ENCODE data around the gene ACSM3. TPM values are rescaled to one million over a fixed set of nuclear protein-coding genes. Genes with fewer than 3 reads are reported as not detected.

The ACSM3 gene
- total RNA-seq, 2 experiments from 2014 or later, result 13.8 to 17.4 TPM

GRCh38 chr16:20807862-20808261 lies 44.0 kb downstream of the ACSM3 start:
- H3K27ac Mint-ChIP-seq, result peak overlapping the region; percentile 94
- intact Hi-C loops (cut with micrococcal nuclease), result loop anchor here (2.0 to 10.0 kb wide), 4 partner anchors 39 to 97 kb away; partner anchors contain the start of genes DCUN1D3, LYRM1 and THUMPD1
- POLR2A ChIA-PET, result no interaction called here

DNA sequence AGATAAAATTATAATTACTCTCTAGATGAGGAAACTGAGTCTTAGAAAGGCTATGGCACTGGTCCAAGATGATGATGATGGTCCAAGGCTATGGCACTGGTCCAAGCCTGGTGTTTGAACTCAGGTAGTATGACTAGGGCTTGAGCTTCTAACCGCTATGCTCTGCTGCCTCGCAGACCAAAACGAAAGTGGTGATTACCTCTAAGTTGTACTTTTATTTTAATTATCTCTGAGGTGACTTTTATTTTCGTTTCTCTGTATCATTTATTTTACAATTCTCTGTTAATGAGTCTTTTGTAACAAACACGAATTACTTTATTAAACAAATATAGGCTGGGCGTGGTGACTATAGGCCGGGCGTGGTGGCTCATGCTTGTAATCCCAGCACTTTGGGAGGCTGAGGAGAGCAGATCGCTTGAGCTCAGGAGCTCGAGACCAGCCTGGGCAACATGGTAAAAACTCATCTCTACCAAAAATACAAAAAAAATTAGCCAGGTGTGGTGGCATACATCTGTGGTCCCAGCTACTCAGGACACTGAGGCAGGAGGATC lies 48.1 kb downstream of the ACSM3 start:
- Mint-ChIP-seq H3K27me3 (no peaks in the 10 kb centered on the region), H3K9me3 (no peaks in the 10 kb centered on the region), H3K4me3 (no peak overlapping the region)

More at GRCh38 chr16:20807862-20808261, 44.0 kb downstream of the ACSM3 start:
- Mint-ChIP-seq H3K4me1 (ENCODE audit: low read depth) (peaks cover 8% of the 10 kb centered on the region), H3K4me3 (peak overlapping the region; percentile 96), H3K9me3 (no peaks in the 10 kb centered on the region), H3K36me3 (peaks cover 8% of the 10 kb centered on the region), H3K27me3 (no peaks in the 10 kb centered on the region)
- CTCF ChIA-PET, result no interaction called here
- no peak for DNase-seq

DNA sequence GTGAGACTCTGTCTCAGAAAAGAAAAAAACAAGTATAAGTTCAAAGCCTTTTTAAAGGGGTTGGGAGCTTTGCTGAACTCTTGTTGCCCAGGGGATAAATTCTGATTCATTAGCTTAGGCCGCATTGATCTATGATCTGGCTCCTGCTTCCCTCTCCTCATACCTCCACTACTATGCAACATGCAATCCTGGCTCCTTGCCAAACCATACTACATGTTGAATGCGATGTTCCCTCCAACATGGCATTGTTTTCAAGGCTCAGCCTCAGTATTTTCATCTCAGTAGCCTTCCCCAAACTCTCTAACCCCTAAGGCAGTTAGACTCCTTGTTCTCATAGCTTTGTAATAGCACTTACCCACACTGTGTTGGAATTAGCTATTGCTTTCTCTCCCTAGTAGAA lies 48.7 kb downstream of the ACSM3 start:
- Mint-ChIP-seq H3K27me3 (no peaks in the 10 kb centered on the region), H3K27ac (no peak overlapping the region), H3K9me3 (no peaks in the 10 kb centered on the region), H3K36me3 (peaks cover 27% of the 10 kb centered on the region), H3K4me3 (no peak overlapping the region), H3K4me1 (ENCODE audit: low read depth) (peaks cover 9% of the 10 kb centered on the region)
- CTCF ChIA-PET, result interaction anchor here (1.1 kb wide), 1 partner anchor 38 kb away, joined by 3 read pairs; no protein-coding TSS in a partner anchor
- DNase-seq, result no peak
- intact Hi-C loops (cut with micrococcal nuclease), result no loop called here
- POLR2A ChIA-PET, result no interaction called here

More for the DNA sequence above, 48.1 kb downstream of the ACSM3 start:
- H3K36me3 Mint-ChIP-seq, result peaks cover 27% of the 10 kb centered on the region
- intact Hi-C loops (cut with micrococcal nuclease), result no loop called here
- no peak for DNase-seq
- H3K4me1 Mint-ChIP-seq (ENCODE audit: low read depth), result peaks cover 9% of the 10 kb centered on the region
- CTCF ChIA-PET, result interaction anchor here (0.9 to 1.1 kb wide), 3 partner anchors 14 to 38 kb away, joined by 3 read pairs; no protein-coding TSS in a partner anchor
- H3K27ac Mint-ChIP-seq, result no peak overlapping the region
- POLR2A ChIA-PET, result no interaction called here

DNA sequence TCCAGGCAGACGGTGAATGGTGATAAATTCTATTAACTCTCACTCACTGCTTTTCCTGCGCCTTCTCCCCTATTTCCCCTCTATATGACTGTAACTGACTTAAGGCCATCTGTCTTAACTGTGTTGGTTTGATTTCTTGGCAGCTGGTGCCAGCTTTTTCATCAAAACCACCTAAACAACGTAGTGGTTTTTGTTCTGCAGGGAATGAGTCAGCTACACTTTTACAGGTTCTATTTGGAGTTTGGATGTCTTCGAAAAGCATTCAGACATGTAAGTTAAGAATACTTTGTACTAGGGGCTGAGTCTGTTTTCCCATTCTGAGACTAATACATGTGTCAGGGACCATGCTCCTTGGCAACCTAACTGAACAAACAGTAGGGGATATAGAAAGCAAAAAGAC lies 51.0 kb downstream of the ACSM3 start:
- POLR2A ChIA-PET, result interaction anchor here (0.6 kb wide), 1 partner anchor 145 kb away, joined by 4 read pairs; no protein-coding TSS in a partner anchor
- Mint-ChIP-seq H3K27me3 (no peaks in the 10 kb centered on the region), H3K27ac (no peak overlapping the region), H3K4me3 (no peak overlapping the region), H3K4me1 (ENCODE audit: low read depth) (peaks cover 6% of the 10 kb centered on the region), H3K9me3 (no peaks in the 10 kb centered on the region), H3K36me3 (peaks cover 19% of the 10 kb centered on the region)
- no peak for DNase-seq
- intact Hi-C loops (cut with micrococcal nuclease), result no loop called here
- CTCF ChIA-PET, result interaction anchor here (1.0 kb wide), 1 partner anchor 36 kb away, joined by 3 read pairs; no protein-coding TSS in a partner anchor

DNA sequence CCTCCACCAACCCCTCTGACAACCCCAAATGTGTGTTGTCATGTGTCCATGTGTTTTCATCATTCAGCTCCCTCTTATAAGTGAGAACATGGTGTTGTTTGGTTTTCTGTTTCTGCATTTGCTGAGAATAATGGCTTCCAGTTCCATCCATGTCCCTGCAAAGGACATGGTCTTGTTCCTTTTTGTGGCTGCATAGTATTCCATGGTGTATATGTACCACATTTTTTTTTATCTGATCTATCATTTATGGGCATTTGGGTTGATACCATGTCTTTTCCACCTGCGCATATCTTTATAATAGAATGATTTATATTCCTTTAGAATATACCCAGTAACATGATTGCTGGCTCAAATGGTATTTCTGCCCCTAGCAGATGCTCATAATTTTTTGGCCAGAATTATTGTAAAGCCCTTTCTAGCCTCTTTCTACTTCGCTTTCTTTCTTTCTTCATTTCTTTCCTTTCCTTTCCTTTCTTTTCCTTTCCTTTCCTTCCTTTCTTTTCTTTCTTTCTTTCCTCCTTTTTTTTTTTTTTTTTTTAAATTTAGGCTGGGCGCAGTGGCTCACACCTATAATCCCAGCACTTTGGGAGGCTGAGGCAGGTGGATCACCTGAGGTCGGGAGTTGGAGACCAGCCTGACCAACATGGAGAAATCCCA lies 55.2 kb downstream of the ACSM3 start:
- H3K9me3 Mint-ChIP-seq, result no peaks in the 10 kb centered on the region
- CTCF ChIA-PET, result no interaction called here

GRCh38 chr16:20821682-20822081 lies 57.9 kb downstream of the ACSM3 start:
- CTCF ChIA-PET, result no interaction called here
- peaks cover 35% of the 10 kb centered on the region for H3K36me3 Mint-ChIP-seq

More for the DNA sequence above, 55.2 kb downstream of the ACSM3 start:
- Mint-ChIP-seq H3K36me3 (peaks cover 40% of the 10 kb centered on the region), H3K27ac (no peak overlapping the region), H3K4me1 (ENCODE audit: low read depth) (peaks cover 11% of the 10 kb centered on the region), H3K4me3 (no peak overlapping the region), H3K27me3 (no peaks in the 10 kb centered on the region)
- POLR2A ChIA-PET, result no interaction called here
- intact Hi-C loops (cut with micrococcal nuclease), result no loop called here
- no peak for DNase-seq

GRCh38 chr16:20822521-20823325 lies 58.9 kb downstream of the ACSM3 start:
- no peak overlapping the region for H3K27ac Mint-ChIP-seq
- peaks cover 36% of the 10 kb centered on the region for H3K36me3 Mint-ChIP-seq
- ChIA-PET CTCF (no interaction called here), POLR2A (no interaction called here)
- no peaks in the 10 kb centered on the region for H3K9me3 Mint-ChIP-seq
- H3K4me3 Mint-ChIP-seq, result no peak overlapping the region
- H3K4me1 Mint-ChIP-seq (ENCODE audit: low read depth), result peaks cover 5% of the 10 kb centered on the region
- intact Hi-C loops (cut with micrococcal nuclease), result no loop called here
- DNase-seq, result no peak
- no peaks in the 10 kb centered on the region for H3K27me3 Mint-ChIP-seq

More at GRCh38 chr16:20821682-20822081, 57.9 kb downstream of the ACSM3 start:
- Mint-ChIP-seq H3K9me3 (no peaks in the 10 kb centered on the region), H3K27me3 (no peaks in the 10 kb centered on the region), H3K27ac (no peak overlapping the region), H3K4me1 (ENCODE audit: low read depth) (peaks cover 5% of the 10 kb centered on the region), H3K4me3 (no peak overlapping the region)
- intact Hi-C loops (cut with micrococcal nuclease), result no loop called here
- POLR2A ChIA-PET, result no interaction called here
- DNase-seq, result no peak

DNA sequence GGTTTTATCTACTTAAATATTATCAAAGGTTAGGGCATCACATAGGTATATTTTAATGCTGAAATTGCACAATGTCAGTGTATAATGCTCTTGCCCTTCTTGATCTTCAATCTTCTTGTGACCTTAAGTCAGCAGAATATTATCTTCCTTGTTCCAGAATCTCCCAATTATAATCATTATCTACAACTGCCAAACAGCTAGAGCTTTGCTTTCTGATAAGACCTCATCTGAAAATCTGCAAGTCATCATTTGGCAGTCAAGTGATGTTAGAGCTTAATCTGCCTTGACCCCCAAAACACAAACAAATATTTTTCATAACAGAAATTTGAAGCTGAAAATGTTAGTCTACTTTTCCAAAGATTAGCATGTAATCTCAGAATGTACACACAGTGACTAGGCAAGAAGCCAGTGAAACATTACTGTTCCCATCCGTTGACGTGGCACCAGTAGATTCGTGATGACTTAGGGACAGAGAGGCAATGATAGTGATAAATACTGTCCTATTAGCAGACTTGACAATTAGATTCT lies 62.3 kb downstream of the ACSM3 start:
- Mint-ChIP-seq H3K4me1 (ENCODE audit: low read depth) (peaks cover 5% of the 10 kb centered on the region), H3K4me3 (no peak overlapping the region), H3K27ac (no peak overlapping the region), H3K27me3 (no peaks in the 10 kb centered on the region), H3K36me3 (peaks cover 35% of the 10 kb centered on the region), H3K9me3 (no peaks in the 10 kb centered on the region)
- ChIA-PET CTCF (interaction anchor here (0.7 kb wide), 1 partner anchor 14 kb away, joined by 3 read pairs; no protein-coding TSS in a partner anchor), POLR2A (no interaction called here)
- DNase-seq, result no peak
- intact Hi-C loops (cut with micrococcal nuclease), result no loop called here

DNA sequence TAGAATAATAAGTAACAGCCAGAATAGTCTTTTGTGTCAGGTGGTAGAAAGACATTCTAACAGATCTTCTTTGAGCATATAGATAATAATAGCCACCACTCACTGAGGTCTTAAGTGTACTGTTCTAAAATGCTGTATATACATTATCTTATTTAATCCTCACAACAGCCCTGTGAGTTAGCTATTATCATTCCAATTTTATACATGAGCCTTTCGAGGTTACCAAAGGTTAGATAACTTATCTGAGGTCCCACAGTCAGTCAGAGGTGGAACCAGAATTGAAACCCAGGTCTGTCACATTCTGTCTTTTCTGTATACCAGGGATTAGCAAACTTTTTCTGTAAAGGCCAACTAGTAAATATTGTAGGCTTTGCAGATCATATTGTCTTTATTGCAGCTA lies 65.7 kb downstream of the ACSM3 start:
- H3K4me3 Mint-ChIP-seq, result no peak overlapping the region
- H3K27ac Mint-ChIP-seq, result no peak overlapping the region
- CTCF ChIA-PET, result interaction anchor here (0.7 kb wide), 1 partner anchor 17 kb away, joined by 3 read pairs; no protein-coding TSS in a partner anchor
- H3K27me3 Mint-ChIP-seq, result no peaks in the 10 kb centered on the region
- H3K36me3 Mint-ChIP-seq, result peaks cover 33% of the 10 kb centered on the region
- intact Hi-C loops (cut with micrococcal nuclease), result no loop called here
- peaks cover 2% of the 10 kb centered on the region for H3K9me3 Mint-ChIP-seq
- DNase-seq, result no peak
- POLR2A ChIA-PET, result no interaction called here
- H3K4me1 Mint-ChIP-seq (ENCODE audit: low read depth), result no peaks in the 10 kb centered on the region

- Mint-ChIP-seq H3K9me3 (peaks cover 4% of the 10 kb centered on the region), H3K36me3 (peaks cover 38% of the 10 kb centered on the region), H3K27me3 (no peaks in the 10 kb centered on the region), H3K4me3 (no peak overlapping the region), H3K4me1 (ENCODE audit: low read depth) (no peaks in the 10 kb centered on the region), H3K27ac (no peak overlapping the region)
- ChIA-PET POLR2A (no interaction called here), CTCF (no interaction called here)
- no peak for DNase-seq
- intact Hi-C loops (cut with micrococcal nuclease), result no loop called here
Observed at GRCh38 chr16:20830372-20830771, 66.6 kb downstream of the ACSM3 start.

DNA sequence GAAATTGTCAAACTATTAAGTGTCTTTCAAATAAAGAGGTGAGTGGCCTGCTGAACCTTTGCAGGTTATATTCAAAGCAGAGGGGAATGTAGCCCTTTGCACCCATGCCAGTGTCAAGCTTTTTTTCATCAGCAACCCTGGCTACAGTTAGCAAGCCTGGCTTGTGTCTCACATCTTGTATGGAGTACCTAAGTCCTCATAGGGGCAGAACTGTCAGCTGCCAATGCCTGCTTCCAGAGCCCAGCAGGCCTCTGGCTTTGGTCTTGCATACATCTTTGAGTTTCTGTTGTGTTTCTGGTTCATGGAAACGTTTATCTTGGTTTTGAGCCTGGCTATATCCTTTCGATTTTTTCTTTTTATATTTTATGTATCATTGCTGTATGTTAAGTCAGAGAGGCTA lies 69.3 kb downstream of the ACSM3 start:
- H3K9me3 Mint-ChIP-seq, result peaks cover 19% of the 10 kb centered on the region
- intact Hi-C loops (cut with micrococcal nuclease), result no loop called here
- peaks cover 52% of the 10 kb centered on the region for H3K36me3 Mint-ChIP-seq
- CTCF ChIA-PET, result interaction anchor here (2.0 kb wide), 1 partner anchor 21 kb away, joined by 4 read pairs; no protein-coding TSS in a partner anchor
- H3K4me3 Mint-ChIP-seq, result no peak overlapping the region
- H3K4me1 Mint-ChIP-seq (ENCODE audit: low read depth), result no peaks in the 10 kb centered on the region
- no peaks in the 10 kb centered on the region for H3K27me3 Mint-ChIP-seq
- POLR2A ChIA-PET, result no interaction called here
- no peak for DNase-seq
- no peak overlapping the region for H3K27ac Mint-ChIP-seq

DNA sequence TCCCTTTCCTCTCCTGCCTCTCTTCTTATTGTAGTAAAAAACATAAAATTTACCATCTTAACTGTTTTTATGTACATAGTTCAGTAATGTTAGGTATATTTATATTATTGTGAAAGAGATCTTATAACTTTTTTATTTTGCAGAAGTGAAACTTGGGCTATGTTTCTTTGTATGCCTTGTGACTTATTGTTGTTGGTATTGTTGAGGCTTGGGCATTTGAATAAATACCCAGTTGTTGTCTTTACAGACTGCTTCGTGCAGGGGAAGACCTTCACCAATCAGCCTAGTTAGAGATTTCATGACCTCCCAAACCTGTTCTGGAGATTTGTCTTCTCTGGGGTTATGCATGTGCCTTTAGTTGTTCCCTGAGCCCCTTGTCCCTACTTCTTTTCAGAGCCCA lies 74.4 kb downstream of the ACSM3 start:
- H3K27me3 Mint-ChIP-seq, result no peaks in the 10 kb centered on the region
- H3K4me3 Mint-ChIP-seq, result no peak overlapping the region
- H3K36me3 Mint-ChIP-seq, result peaks cover 62% of the 10 kb centered on the region
- POLR2A ChIA-PET, result no interaction called here
- CTCF ChIA-PET, result interaction anchor here (1.2 kb wide), 1 partner anchor 101 kb away, joined by 3 read pairs; no protein-coding TSS in a partner anchor
- H3K27ac Mint-ChIP-seq, result no peak overlapping the region
- no peak for DNase-seq
- peaks cover 19% of the 10 kb centered on the region for H3K9me3 Mint-ChIP-seq
- intact Hi-C loops (cut with micrococcal nuclease), result no loop called here
- peaks cover under 1% of the 10 kb centered on the region for H3K4me1 Mint-ChIP-seq (ENCODE audit: low read depth)
